HFFc6 (cell line): ENCODE data around the gene DRAXIN. TPM values are rescaled to one million over a fixed set of nuclear protein-coding genes. Genes with fewer than 3 reads are reported as not detected.

Experiments
- DNase-seq: peaks from one replicate; pipeline ENCODE4 v3.0.0-alpha.2; 2018
- H3K27ac Mint-ChIP-seq: 2 replicates; pipeline ENCODE4 v1.8.0; 2020; ENCODE audit warnings: mild to moderate bottlenecking, mixed read lengths
- H3K27me3 Mint-ChIP-seq: 2 replicates; pipeline ENCODE4 v1.8.0; 2021; ENCODE audit warnings: mild to moderate bottlenecking, moderate library complexity, mixed read lengths; ENCODE audit not compliant: insufficient read depth
- H3K36me3 Mint-ChIP-seq: 2 replicates; pipeline ENCODE4 v1.8.0; 2021; ENCODE audit warnings: low read depth, mixed read lengths
- H3K4me1 Mint-ChIP-seq: 2 replicates; pipeline ENCODE4 v1.8.0; 2020; ENCODE audit warnings: low read depth, mixed read lengths
- H3K4me3 Mint-ChIP-seq: 2 replicates; pipeline ENCODE4 v1.8.0; 2020; ENCODE audit warnings: mild to moderate bottlenecking, moderate library complexity, mixed read lengths
- H3K9me3 Mint-ChIP-seq: 2 replicates; pipeline ENCODE4 v1.8.0; 2020; ENCODE audit warnings: mild to moderate bottlenecking, mixed read lengths
- total RNA-seq, 6 experiments: library from RNA; stranded (reverse); fragmentation: NEBNext Ultra II Directional; extraction: Animal tissue kit (Norgen Biotek cat#: 25700); gene quantifications; 2 replicates in 1 of 6; 3 replicates in 5 of 6; pipeline ENCODE4 v1.2.3, GENCODE V29; 2021
- TF ChIP-seq, protein P1 (sequence below): fragments of 200-600 bp; sonication (generic); IDR thresholded peaks from 2 replicates; pipeline ENCODE4 v1.5.0; 2021; ENCODE audit warnings: antibody characterized with exemption, mild to moderate bottlenecking

DRAXIN gene
- total RNA-seq, 6 experiments from 2014 or later, result not detected

GRCh38 chr1:11772458-11772857 lies 80.9 kb downstream of the DRAXIN start:
- DNase-seq, result no peak
- Mint-ChIP-seq H3K27me3 (peaks cover 26% of the 10 kb centered on the region), H3K4me1 (no peaks in the 10 kb centered on the region), H3K36me3 (no peaks in the 10 kb centered on the region), H3K4me3 (no peak overlapping the region), H3K9me3 (no peaks in the 10 kb centered on the region), H3K27ac (no peak overlapping the region)
- TF ChIP-seq, protein P1, sequence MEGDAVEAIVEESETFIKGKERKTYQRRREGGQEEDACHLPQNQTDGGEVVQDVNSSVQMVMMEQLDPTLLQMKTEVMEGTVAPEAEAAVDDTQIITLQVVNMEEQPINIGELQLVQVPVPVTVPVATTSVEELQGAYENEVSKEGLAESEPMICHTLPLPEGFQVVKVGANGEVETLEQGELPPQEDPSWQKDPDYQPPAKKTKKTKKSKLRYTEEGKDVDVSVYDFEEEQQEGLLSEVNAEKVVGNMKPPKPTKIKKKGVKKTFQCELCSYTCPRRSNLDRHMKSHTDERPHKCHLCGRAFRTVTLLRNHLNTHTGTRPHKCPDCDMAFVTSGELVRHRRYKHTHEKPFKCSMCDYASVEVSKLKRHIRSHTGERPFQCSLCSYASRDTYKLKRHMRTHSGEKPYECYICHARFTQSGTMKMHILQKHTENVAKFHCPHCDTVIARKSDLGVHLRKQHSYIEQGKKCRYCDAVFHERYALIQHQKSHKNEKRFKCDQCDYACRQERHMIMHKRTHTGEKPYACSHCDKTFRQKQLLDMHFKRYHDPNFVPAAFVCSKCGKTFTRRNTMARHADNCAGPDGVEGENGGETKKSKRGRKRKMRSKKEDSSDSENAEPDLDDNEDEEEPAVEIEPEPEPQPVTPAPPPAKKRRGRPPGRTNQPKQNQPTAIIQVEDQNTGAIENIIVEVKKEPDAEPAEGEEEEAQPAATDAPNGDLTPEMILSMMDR, result no peak

GRCh38 chr1:11774753-11775152 lies 83.2 kb downstream of the DRAXIN start:
- no peak overlapping the region for H3K27ac Mint-ChIP-seq
- H3K36me3 Mint-ChIP-seq, result no peaks in the 10 kb centered on the region
- H3K4me3 Mint-ChIP-seq, result no peak overlapping the region
- no peak for DNase-seq
- TF ChIP-seq, protein P1, result no peak
- peaks cover 17% of the 10 kb centered on the region for H3K27me3 Mint-ChIP-seq
- no peaks in the 10 kb centered on the region for H3K9me3 Mint-ChIP-seq
- H3K4me1 Mint-ChIP-seq, result no peaks in the 10 kb centered on the region

Other genes starting within 250 kb of the DRAXIN start
- gene DISP3, start 212.6 kb upstream of the DRAXIN start, total RNA-seq, result not detected
- 1 to 10 TPM in 2 of 6 experiments, under 1 TPM in 4; 0.66 to 1.7 (median 0.78) TPM for gene FBXO2, start 37.3 kb upstream of the DRAXIN start, total RNA-seq
- 10 to 100 TPM; 15.1 to 24.1 (median 18.9) TPM for gene FBXO44, start 36.8 kb upstream of the DRAXIN start, total RNA-seq
- gene FBXO6, start 27.5 kb upstream of the DRAXIN start, total RNA-seq, result 1 to 10 TPM; 2.5 to 4.4 (median 3.6) TPM
- gene MAD2L2, start 10.6 kb upstream of the DRAXIN start, total RNA-seq, result 10 to 100 TPM; 31.7 to 48.8 (median 42.2) TPM
- 10 to 100 TPM; 31.4 to 41.4 (median 33.6) TPM for gene AGTRAP, start 44.4 kb downstream of the DRAXIN start, total RNA-seq
- under 1 TPM in 4 of 6 experiments, not detected in 2; 0.23 to 0.59 (median 0.38) TPM for gene C1orf167, start 70.5 kb downstream of the DRAXIN start, total RNA-seq
- 10 to 100 TPM in 5 of 6 experiments, 1 to 10 TPM in 1; 9.4 to 11.7 (median 10.5) TPM for gene MTHFR, start 114.3 kb downstream of the DRAXIN start, total RNA-seq
- gene CLCN6, start 114.5 kb downstream of the DRAXIN start, total RNA-seq, result 1 to 10 TPM; 6.2 to 8.3 (median 7.9) TPM
- gene NPPA, start 156.1 kb downstream of the DRAXIN start, total RNA-seq, result not detected
- not detected for gene NPPB, start 167.2 kb downstream of the DRAXIN start, total RNA-seq
- gene KIAA2013, start 234.7 kb downstream of the DRAXIN start, total RNA-seq, result 10 to 100 TPM; 59.0 to 74.3 (median 66.5) TPM
- 100 to 1,000 TPM; 294 to 438 (median 315) TPM for gene PLOD1, start 243.0 kb downstream of the DRAXIN start, total RNA-seq